DOHH2 (cell line): Measurements from ENCODE around the gene RNF215.
A peak's percentile ranks its signal among the peaks of the same experiment; 100 is the strongest.

Experiments
- CTCF ChIP-seq: fragments of 200-600 bp; sonication (generic); IDR thresholded peaks from one replicate; pipeline ENCODE4 v1.5.1; 2014; ENCODE audit warnings: antibody characterized with exemption, mild to moderate bottlenecking, low read depth, low read length; ENCODE audit not compliant: poor library complexity, severe bottlenecking
- EZH2phosphoT487 ChIP-seq: fragments of 200-600 bp; sonication (generic); IDR thresholded peaks from 2 replicates; pipeline ENCODE4 v1.6.1; 2017; ENCODE audit warnings: borderline replicate concordance, mild to moderate bottlenecking, antibody characterized with exemption, low read length, moderate library complexity, mixed read lengths

- TF ChIP-seq EZH2phosphoT487 (no peak), CTCF (peak; percentile 82)
These were observed 39.5 kb upstream of the RNF215 start for GRCh38 chr22:30426388-30427353.
